Neural cell (in vitro differentiated cells): ENCODE data around the gene FAIM. TPM values are rescaled to one million over a fixed set of nuclear protein-coding genes. Genes with fewer than 3 reads are reported as not detected.

Experiments
- H2AFZ ChIP-seq: fragments of 200-600, 300-800 bp; sonication (generic), shearing (Covaris generic); 2 replicates; pipeline ENCODE4 v1.6.0; 2014; ENCODE audit warnings: low read depth, mild to moderate bottlenecking, antibody characterized with exemption, low read length, moderate library complexity
- H3F3A ChIP-seq: fragments of 200-600 bp; shearing (Covaris generic); 2 replicates; pipeline ENCODE4 v1.6.1; 2016; ENCODE audit warnings: mild to moderate bottlenecking, moderate library complexity, mixed read lengths, antibody characterized with exemption, low read length; ENCODE audit not compliant: insufficient read depth, poor library complexity, severe bottlenecking
- H3K27ac ChIP-seq: fragments of 200-600, 300-800 bp; sonication (generic), shearing (Covaris generic); 2 replicates; pipeline ENCODE4 v1.5.1; 2014; ENCODE audit warnings: mild to moderate bottlenecking, low read length, moderate library complexity
- H3K27me3 ChIP-seq: fragments of 300-800, 200-600 bp; sonication (generic), shearing (Covaris generic); 2 replicates; pipeline ENCODE4 v1.6.0; 2014; ENCODE audit warnings: mild to moderate bottlenecking, low read depth, low read length, moderate library complexity; ENCODE audit not compliant: insufficient read depth
- H3K36me3 ChIP-seq: fragments of 300-800, 200-600 bp; sonication (generic), shearing (Covaris generic); 2 replicates; pipeline ENCODE4 v1.5.1; 2014; ENCODE audit warnings: mild to moderate bottlenecking, antibody characterized with exemption, low read length, moderate library complexity; ENCODE audit not compliant: insufficient read depth
- H3K4me2 ChIP-seq: fragments of 300-800, 200-600 bp; sonication (generic), shearing (Covaris generic); 2 replicates; pipeline ENCODE4 v1.6.0; 2014; ENCODE audit warnings: mild to moderate bottlenecking, low read length
- H3K4me3 ChIP-seq: fragments of 300-800, 200-600 bp; sonication (generic), shearing (Covaris generic); 2 replicates; pipeline ENCODE4 v1.5.1; 2014; ENCODE audit warnings: mild to moderate bottlenecking, low read length, moderate library complexity
- H3K79me2 ChIP-seq: fragments of 200-600 bp; shearing (Covaris generic); replicated peaks from 2 replicates; pipeline ENCODE4 v1.6.0; 2014; ENCODE audit warnings: mild to moderate bottlenecking, low read length, moderate library complexity; ENCODE audit not compliant: insufficient read depth
- H3K9ac ChIP-seq: fragments of 300-800, 200-600 bp; sonication (generic), shearing (Covaris generic); 2 replicates; pipeline ENCODE4 v1.6.1; 2016; ENCODE audit warnings: mild to moderate bottlenecking, low read length, mixed read lengths
- H3K9me2 ChIP-seq: fragments of 200-600 bp; shearing (Covaris generic); 2 replicates; pipeline ENCODE4 v1.6.1; 2016; ENCODE audit warnings: mild to moderate bottlenecking, low read length, mixed read lengths; ENCODE audit not compliant: insufficient read depth
- H3K9me3 ChIP-seq: fragments of 200-600, 300-800 bp; sonication (generic), shearing (Covaris generic); 2 replicates; pipeline ENCODE4 v1.6.1; 2016; ENCODE audit warnings: mild to moderate bottlenecking, mixed run types, low read length, moderate library complexity, mixed read lengths
- H4K20me1 ChIP-seq: fragments of 200-600 bp; shearing (Covaris generic); 2 replicates; pipeline ENCODE4 v1.6.1; 2016; ENCODE audit warnings: mild to moderate bottlenecking, mixed run types; ENCODE audit not compliant: insufficient read depth
- CTCF ChIP-seq: fragments of 450-650 bp; IDR thresholded peaks from 2 replicates; pipeline ENCODE4 v1.5.1; 2014; ENCODE audit warnings: antibody characterized with exemption, mild to moderate bottlenecking, moderate library complexity; ENCODE audit not compliant: poor library complexity, severe bottlenecking
- EP300 ChIP-seq: fragments of 450-650 bp; conservative IDR thresholded peaks from 2 replicates; pipeline ENCODE4 v1.6.1; 2014; ENCODE audit warnings: antibody characterized with exemption, mild to moderate bottlenecking, moderate library complexity; ENCODE audit not compliant: poor library complexity, severe bottlenecking
- EZH2 ChIP-seq: fragments of 200-600, 300-800 bp; shearing (Covaris generic), sonication (generic); IDR thresholded peaks from 2 replicates; pipeline ENCODE4 v1.6.1; 2014; ENCODE audit warnings: antibody characterized with exemption, low read length, borderline replicate concordance, mild to moderate bottlenecking; ENCODE audit not compliant: insufficient read depth, poor library complexity, severe bottlenecking
- MXI1 ChIP-seq: fragments of 450-650 bp; conservative IDR thresholded peaks from 2 replicates; pipeline ENCODE4 v1.6.1; 2014; ENCODE audit warnings: antibody characterized with exemption, mild to moderate bottlenecking; ENCODE audit not compliant: poor library complexity, severe bottlenecking
- POLR2AphosphoS5 ChIP-seq: IDR thresholded peaks from 2 replicates; pipeline ENCODE4 v1.6.1; 2012
- RAD21 ChIP-seq: fragments of 450-650 bp; conservative IDR thresholded peaks from 2 replicates; pipeline ENCODE4 v1.6.1; 2014; ENCODE audit warnings: antibody characterized with exemption, mild to moderate bottlenecking, moderate library complexity
- REST ChIP-seq: IDR thresholded peaks from 2 replicates; pipeline ENCODE4 v1.6.1; 2012; ENCODE audit warnings: borderline replicate concordance
- SMC3 ChIP-seq: fragments of 450-650 bp; conservative IDR thresholded peaks from 2 replicates; pipeline ENCODE4 v1.6.1; 2014; ENCODE audit warnings: antibody characterized with exemption, mild to moderate bottlenecking, moderate library complexity; ENCODE audit not compliant: poor library complexity
- TAF1 ChIP-seq: IDR thresholded peaks from 2 replicates; pipeline ENCODE4 v1.6.1; 2012; ENCODE audit warnings: low read depth
- polyA plus RNA-seq: library from polyadenylated mRNA; depleted of rRNA; stranded (reverse); fragments of >200 nt; gene quantifications from 2 replicates; pipeline ENCODE4 v1.2.3, GENCODE V29; 2014

FAIM gene
- polyA plus RNA-seq, 1 donor from 2014 or later = 3.1 TPM

DNA sequence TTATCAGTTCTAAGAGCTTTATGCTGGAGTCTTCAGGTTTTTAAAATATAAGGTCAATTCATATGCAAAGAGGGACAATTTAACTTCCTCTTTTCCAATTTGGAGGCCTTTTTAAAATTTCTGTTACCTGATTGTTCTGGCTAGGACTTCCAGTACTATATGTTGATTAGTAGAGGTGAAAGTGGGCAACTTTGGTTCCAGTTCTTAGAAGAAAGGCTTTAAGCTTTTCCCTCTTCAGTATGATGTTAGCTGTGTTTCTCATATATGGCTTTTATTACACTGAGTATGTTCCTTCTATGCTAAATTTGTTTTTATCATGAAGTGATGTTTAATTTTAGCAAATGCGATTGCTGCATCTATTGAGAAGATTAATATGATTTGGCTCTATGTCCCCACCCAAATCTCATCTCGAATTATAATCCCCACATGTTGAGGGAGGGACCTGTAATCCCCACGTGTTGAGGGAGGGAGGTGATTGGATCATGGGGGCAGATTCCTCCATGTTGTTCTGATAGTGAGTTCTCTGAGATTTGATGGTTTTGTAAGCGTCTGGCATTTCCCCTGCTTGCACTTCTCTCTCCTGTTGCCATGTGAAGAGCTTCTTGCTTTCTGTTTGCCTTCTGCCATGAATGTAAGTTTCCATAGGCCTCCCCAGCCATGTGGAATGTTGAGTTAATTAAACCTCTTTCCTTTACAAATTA, 33.8 kb downstream of the FAIM start:
- H3K9me2 ChIP-seq = no peaks in the 10 kb centered on the region
- H3K9me3 ChIP-seq = no peaks in the 10 kb centered on the region
- no peak for TF ChIP-seq RAD21
- no peak for TF ChIP-seq EP300
- TF ChIP-seq TAF1 = no peak
- TF ChIP-seq EZH2 = no peak
- no peak for TF ChIP-seq SMC3
- no peak for TF ChIP-seq REST
- TF ChIP-seq CTCF = no peak
- TF ChIP-seq POLR2AphosphoS5 = no peak
- TF ChIP-seq MXI1 = no peak
- no peaks in the 10 kb centered on the region for H3K27me3 ChIP-seq
- no peak overlapping the region for H3K4me2 ChIP-seq
- no peak overlapping the region for H3K9ac ChIP-seq
- H2AFZ ChIP-seq = no peak overlapping the region
- H3K4me3 ChIP-seq = no peak overlapping the region
- no peak overlapping the region for H3K27ac ChIP-seq
- no peaks in the 10 kb centered on the region for H3F3A ChIP-seq
- H3K36me3 ChIP-seq = no peaks in the 10 kb centered on the region
- no peaks in the 10 kb centered on the region for H3K79me2 ChIP-seq
- H4K20me1 ChIP-seq = no peaks in the 10 kb centered on the region

DNA sequence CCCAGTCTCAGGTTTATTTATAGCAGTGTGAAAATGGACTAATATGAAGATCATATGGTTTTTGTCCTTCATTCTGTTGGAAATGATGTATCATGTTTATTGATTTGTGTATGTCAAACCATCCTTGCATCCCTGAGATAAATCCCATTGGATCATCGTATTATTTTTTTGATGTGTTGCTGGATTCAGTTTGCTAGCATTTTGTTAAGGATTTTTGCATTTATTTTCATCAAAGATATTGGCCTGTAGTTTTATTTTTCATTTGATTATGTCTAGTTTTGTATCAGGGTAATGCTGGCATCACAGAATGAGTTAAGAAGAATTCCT, 34.3 kb downstream of the FAIM start:
- Histone ChIP-seq H3K4me3 (no peak overlapping the region), H3K27ac (no peak overlapping the region), H3K9me2 (no peaks in the 10 kb centered on the region), H3K4me2 (no peak overlapping the region), H3K9me3 (no peaks in the 10 kb centered on the region), H3K36me3 (no peaks in the 10 kb centered on the region), H3K9ac (no peak overlapping the region), H4K20me1 (no peaks in the 10 kb centered on the region), H3K27me3 (no peaks in the 10 kb centered on the region), H3K79me2 (no peaks in the 10 kb centered on the region), H2AFZ (no peak overlapping the region), H3F3A (no peaks in the 10 kb centered on the region)
- TF ChIP-seq EZH2 (no peak), POLR2AphosphoS5 (no peak), RAD21 (no peak), SMC3 (no peak)
